ENCODE measurements around the gene GMDS.

Gene GMDS

DNA sequence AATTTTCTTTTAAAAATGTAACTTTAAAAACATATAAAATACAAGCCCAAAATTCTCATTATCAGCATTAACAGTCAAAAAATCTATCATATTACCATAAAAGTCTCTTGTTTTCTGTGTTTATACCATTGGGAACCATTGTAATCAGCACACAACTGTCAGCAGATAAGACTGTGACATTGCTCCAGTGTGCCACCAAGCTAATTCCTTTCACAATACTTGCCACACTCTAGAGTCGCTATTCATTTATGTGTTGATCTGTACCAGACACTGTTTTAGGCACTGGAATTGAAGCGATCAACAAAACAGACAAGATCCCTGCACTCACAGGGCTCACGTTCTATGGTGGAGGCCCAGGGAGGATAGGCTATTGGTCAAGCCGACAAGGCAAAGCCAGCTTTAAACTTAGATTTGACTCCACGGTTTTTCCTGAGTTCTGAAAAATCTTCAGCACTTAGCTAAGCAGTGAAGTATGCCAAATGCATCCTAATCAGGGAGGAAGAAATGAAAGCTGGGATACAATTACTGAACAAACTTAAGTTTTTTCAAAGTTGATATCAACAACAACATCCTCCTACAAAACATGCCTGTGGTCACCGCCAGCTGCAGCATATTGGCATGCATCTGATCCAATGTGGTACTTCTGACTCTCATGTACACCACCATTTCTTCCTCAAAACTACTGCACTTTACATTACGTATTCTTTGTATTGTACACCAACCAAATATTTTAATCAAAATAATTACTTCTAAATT lies 60.5 kb downstream of the GMDS start (continued):
- TF ChIP-seq, protein P1, sequence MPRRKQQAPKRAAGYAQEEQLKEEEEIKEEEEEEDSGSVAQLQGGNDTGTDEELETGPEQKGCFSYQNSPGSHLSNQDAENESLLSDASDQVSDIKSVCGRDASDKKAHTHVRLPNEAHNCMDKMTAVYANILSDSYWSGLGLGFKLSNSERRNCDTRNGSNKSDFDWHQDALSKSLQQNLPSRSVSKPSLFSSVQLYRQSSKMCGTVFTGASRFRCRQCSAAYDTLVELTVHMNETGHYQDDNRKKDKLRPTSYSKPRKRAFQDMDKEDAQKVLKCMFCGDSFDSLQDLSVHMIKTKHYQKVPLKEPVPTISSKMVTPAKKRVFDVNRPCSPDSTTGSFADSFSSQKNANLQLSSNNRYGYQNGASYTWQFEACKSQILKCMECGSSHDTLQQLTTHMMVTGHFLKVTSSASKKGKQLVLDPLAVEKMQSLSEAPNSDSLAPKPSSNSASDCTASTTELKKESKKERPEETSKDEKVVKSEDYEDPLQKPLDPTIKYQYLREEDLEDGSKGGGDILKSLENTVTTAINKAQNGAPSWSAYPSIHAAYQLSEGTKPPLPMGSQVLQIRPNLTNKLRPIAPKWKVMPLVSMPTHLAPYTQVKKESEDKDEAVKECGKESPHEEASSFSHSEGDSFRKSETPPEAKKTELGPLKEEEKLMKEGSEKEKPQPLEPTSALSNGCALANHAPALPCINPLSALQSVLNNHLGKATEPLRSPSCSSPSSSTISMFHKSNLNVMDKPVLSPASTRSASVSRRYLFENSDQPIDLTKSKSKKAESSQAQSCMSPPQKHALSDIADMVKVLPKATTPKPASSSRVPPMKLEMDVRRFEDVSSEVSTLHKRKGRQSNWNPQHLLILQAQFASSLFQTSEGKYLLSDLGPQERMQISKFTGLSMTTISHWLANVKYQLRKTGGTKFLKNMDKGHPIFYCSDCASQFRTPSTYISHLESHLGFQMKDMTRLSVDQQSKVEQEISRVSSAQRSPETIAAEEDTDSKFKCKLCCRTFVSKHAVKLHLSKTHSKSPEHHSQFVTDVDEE (CRISPR knock-in tag; IDR thresholded peaks at IDR 0.05), result no peak
- TF ChIP-seq ESRRG (CRISPR knock-in tag; IDR thresholded peaks at IDR 0.05) (no peak), ZFP30 (CRISPR knock-in tag; IDR thresholded peaks at IDR 0.05) (no peak), ZNF565 (CRISPR knock-in tag; conservative IDR thresholded peaks at IDR 0.05; ENCODE audit: low read depth) (no peak)

DNA sequence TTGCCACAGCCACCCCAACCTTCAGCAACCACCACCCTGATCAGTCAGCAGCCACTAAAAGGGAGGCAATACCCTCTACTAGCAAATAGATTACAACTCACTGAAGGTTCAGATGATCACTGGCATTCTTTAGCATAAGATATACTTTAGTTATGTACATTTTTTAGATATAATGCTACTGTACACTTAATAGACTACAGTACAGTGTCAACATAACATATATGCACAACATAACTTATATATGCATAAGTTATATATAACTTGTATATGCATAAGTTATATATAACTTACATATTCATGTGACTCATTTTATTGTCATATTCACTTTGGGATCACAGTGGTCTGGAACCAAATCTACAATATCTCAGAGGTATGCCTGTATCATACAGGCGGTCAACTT lies 61.7 kb downstream of the GMDS start:
- no peak for ATAC-seq
- TF ChIP-seq, protein P2, sequence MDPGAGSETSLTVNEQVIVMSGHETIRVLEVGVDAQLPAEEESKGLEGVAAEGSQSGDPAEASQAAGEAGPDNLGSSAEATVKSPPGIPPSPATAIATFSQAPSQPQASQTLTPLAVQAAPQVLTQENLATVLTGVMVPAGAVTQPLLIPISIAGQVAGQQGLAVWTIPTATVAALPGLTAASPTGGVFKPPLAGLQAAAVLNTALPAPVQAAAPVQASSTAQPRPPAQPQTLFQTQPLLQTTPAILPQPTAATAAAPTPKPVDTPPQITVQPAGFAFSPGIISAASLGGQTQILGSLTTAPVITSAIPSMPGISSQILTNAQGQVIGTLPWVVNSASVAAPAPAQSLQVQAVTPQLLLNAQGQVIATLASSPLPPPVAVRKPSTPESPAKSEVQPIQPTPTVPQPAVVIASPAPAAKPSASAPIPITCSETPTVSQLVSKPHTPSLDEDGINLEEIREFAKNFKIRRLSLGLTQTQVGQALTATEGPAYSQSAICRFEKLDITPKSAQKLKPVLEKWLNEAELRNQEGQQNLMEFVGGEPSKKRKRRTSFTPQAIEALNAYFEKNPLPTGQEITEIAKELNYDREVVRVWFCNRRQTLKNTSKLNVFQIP (CRISPR knock-in tag; IDR thresholded peaks at IDR 0.05; ENCODE audit: borderline replicate concordance, low read depth), result no peak
- TF ChIP-seq ZFP3 (CRISPR knock-in tag; IDR thresholded peaks at IDR 0.05) (no peak), GLIS3 (CRISPR knock-in tag; IDR thresholded peaks at IDR 0.05) (no peak), ZC3H10 (CRISPR knock-in tag; IDR thresholded peaks at IDR 0.05) (no peak), ZFP30 (CRISPR knock-in tag; IDR thresholded peaks at IDR 0.05) (no peak), ZNF565 (CRISPR knock-in tag; conservative IDR thresholded peaks at IDR 0.05; ENCODE audit: low read depth) (no peak), ZNF8 (CRISPR knock-in tag; IDR thresholded peaks at IDR 0.05) (no peak), ARNTL (CRISPR knock-in tag; IDR thresholded peaks at IDR 0.05; ENCODE audit: borderline replicate concordance, low read depth) (no peak)
- TF ChIP-seq, protein P3, sequence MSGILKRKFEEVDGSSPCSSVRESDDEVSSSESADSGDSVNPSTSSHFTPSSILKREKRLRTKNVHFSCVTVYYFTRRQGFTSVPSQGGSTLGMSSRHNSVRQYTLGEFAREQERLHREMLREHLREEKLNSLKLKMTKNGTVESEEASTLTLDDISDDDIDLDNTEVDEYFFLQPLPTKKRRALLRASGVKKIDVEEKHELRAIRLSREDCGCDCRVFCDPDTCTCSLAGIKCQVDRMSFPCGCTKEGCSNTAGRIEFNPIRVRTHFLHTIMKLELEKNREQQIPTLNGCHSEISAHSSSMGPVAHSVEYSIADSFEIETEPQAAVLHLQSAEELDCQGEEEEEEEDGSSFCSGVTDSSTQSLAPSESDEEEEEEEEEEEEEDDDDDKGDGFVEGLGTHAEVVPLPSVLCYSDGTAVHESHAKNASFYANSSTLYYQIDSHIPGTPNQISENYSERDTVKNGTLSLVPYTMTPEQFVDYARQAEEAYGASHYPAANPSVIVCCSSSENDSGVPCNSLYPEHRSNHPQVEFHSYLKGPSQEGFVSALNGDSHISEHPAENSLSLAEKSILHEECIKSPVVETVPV (CRISPR knock-in tag; IDR thresholded peaks at IDR 0.05), result no peak
- TF ChIP-seq, protein P4, sequence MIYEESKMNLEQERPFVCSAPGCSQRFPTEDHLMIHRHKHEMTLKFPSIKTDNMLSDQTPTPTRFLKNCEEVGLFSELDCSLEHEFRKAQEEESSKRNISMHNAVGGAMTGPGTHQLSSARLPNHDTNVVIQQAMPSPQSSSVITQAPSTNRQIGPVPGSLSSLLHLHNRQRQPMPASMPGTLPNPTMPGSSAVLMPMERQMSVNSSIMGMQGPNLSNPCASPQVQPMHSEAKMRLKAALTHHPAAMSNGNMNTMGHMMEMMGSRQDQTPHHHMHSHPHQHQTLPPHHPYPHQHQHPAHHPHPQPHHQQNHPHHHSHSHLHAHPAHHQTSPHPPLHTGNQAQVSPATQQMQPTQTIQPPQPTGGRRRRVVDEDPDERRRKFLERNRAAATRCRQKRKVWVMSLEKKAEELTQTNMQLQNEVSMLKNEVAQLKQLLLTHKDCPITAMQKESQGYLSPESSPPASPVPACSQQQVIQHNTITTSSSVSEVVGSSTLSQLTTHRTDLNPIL (CRISPR knock-in tag; IDR thresholded peaks at IDR 0.05; ENCODE audit: low read depth), result no peak

DNA sequence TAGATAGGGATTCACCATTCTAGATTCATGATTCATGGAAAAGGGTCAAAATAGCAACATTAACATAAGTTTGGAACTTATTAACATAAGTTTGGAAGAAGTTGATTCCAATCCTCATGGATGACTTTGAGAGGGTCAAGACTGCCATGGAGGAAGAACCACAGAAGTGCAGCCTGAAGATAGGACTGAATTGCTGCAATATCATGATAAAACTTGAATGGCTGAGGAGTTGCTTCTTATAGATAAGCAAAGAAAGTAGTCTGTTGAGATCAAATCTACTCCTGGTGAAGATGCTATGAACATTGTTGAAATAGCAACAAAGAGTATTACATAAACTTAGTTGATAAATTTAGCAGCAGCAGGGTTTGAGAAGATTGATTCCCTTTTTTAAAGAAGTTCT lies 62.2 kb downstream of the GMDS start:
- TF ChIP-seq ISL1 (CRISPR knock-in tag; IDR thresholded peaks at IDR 0.05) (no peak), ZNF70 (CRISPR knock-in tag; IDR thresholded peaks at IDR 0.05) (no peak), ZFP30 (CRISPR knock-in tag; IDR thresholded peaks at IDR 0.05) (no peak), ZC3H10 (CRISPR knock-in tag; IDR thresholded peaks at IDR 0.05) (no peak), GLIS3 (CRISPR knock-in tag; IDR thresholded peaks at IDR 0.05) (no peak), ZNF8 (CRISPR knock-in tag; IDR thresholded peaks at IDR 0.05) (no peak), SNAI2 (CRISPR knock-in tag; IDR thresholded peaks at IDR 0.05) (no peak), BACH2 (CRISPR knock-in tag; IDR thresholded peaks at IDR 0.05; ENCODE audit: borderline replicate concordance) (no peak), OSR1 (CRISPR knock-in tag; IDR thresholded peaks at IDR 0.05) (no peak), CSDC2 (CRISPR knock-in tag; IDR thresholded peaks at IDR 0.05) (no peak), TOX (CRISPR knock-in tag; IDR thresholded peaks at IDR 0.05; ENCODE audit: borderline replicate concordance) (no peak), ESRRG (CRISPR knock-in tag; IDR thresholded peaks at IDR 0.05) (no peak), ZFP3 (CRISPR knock-in tag; IDR thresholded peaks at IDR 0.05) (no peak)
- TF ChIP-seq, protein P5, sequence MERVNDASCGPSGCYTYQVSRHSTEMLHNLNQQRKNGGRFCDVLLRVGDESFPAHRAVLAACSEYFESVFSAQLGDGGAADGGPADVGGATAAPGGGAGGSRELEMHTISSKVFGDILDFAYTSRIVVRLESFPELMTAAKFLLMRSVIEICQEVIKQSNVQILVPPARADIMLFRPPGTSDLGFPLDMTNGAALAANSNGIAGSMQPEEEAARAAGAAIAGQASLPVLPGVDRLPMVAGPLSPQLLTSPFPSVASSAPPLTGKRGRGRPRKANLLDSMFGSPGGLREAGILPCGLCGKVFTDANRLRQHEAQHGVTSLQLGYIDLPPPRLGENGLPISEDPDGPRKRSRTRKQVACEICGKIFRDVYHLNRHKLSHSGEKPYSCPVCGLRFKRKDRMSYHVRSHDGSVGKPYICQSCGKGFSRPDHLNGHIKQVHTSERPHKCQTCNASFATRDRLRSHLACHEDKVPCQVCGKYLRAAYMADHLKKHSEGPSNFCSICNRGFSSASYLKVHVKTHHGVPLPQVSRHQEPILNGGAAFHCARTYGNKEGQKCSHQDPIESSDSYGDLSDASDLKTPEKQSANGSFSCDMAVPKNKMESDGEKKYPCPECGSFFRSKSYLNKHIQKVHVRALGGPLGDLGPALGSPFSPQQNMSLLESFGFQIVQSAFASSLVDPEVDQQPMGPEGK (CRISPR knock-in tag; IDR thresholded peaks at IDR 0.05; ENCODE audit: borderline replicate concordance), result no peak
- TF ChIP-seq, protein P3 (CRISPR knock-in tag; IDR thresholded peaks at IDR 0.05), result no peak
- ATAC-seq, result no peak

Measured in SK-N-SH treated with all-trans-retinoic acid at 6 μM for 48 hours (cell line).